ENCODE measurements around the gene RFT1.

GRCh38 chr3:53145713-53146080, 15.5 kb upstream of the RFT1 start:
- no peak for TF ChIP-seq CTCF (IDR thresholded peaks at IDR 0.05)
- no peak for TF ChIP-seq POLR2A (IDR thresholded peaks at IDR 0.05)

Measured in esophagus squamous epithelium (tissue), 4 donors.